GM12892 (cell line): Measurements from ENCODE around the gene C19orf81.

Experiments
- DNase-seq: peaks from one replicate; pipeline ENCODE4 v3.0.0; 2011; ENCODE audit not compliant: insufficient read length
- FAIRE-seq: peaks from 2 replicates; lab custom pipeline; 2011; peaks lifted over from hg19 to GRCh38; lab: Jason Lieb, UNC
- POLR2A ChIP-seq: IDR thresholded peaks from 2 replicates; pipeline ENCODE4 v1.6.1; 2011; ENCODE audit warnings: low read depth, low read length, control low read depth
- POLR2AphosphoS5 ChIP-seq: IDR thresholded peaks from 2 replicates; pipeline ENCODE4 v1.6.1; 2011; ENCODE audit warnings: low read depth, low read length, control low read depth
- TAF1 ChIP-seq: IDR thresholded peaks from 2 replicates; pipeline ENCODE4 v1.6.1; 2011; ENCODE audit warnings: low read depth, mild to moderate bottlenecking, control low read depth, low read length, borderline replicate concordance

The C19orf81 gene

GRCh38 chr19:50667177-50667758, 18.0 kb downstream of the C19orf81 start:
- no peak for FAIRE-seq

GRCh38 chr19:50667759-50668231, 18.6 kb downstream of the C19orf81 start:
- DNase-seq (no peak), FAIRE-seq (no peak)
- TF ChIP-seq TAF1: no peak
- no peak for TF ChIP-seq POLR2A
- TF ChIP-seq POLR2AphosphoS5: no peak

More at GRCh38 chr19:50667177-50667758, 18.0 kb downstream of the C19orf81 start:
- DNase-seq: no peak
- TF ChIP-seq TAF1 (no peak), POLR2A (no peak), POLR2AphosphoS5 (no peak)

GRCh38 chr19:50668416-50668815, 19.2 kb downstream of the C19orf81 start:
- no peak for DNase-seq
- no peak for FAIRE-seq
- TF ChIP-seq POLR2AphosphoS5 (no peak), TAF1 (no peak), POLR2A (no peak)

- DNase-seq (no peak), FAIRE-seq (no peak)
- no peak for TF ChIP-seq TAF1
- no peak for TF ChIP-seq POLR2A
- TF ChIP-seq POLR2AphosphoS5: no peak
These were observed 19.6 kb downstream of the C19orf81 start for GRCh38 chr19:50668879-50669278.

- no peak for DNase-seq
- no peak for TF ChIP-seq TAF1
- no peak for TF ChIP-seq POLR2A
- no peak for TF ChIP-seq POLR2AphosphoS5
- FAIRE-seq: no peak
These were observed 20.3 kb downstream of the C19orf81 start for GRCh38 chr19:50669302-50670101.

- TF ChIP-seq POLR2AphosphoS5 (no peak), TAF1 (no peak), POLR2A (no peak)
- no peak for DNase-seq
- FAIRE-seq: no peak
These were observed 20.8 kb downstream of the C19orf81 start for GRCh38 chr19:50670102-50670380.

GRCh38 chr19:50673118-50673517, 23.9 kb downstream of the C19orf81 start:
- FAIRE-seq (no peak), DNase-seq (no peak)
- no peak for TF ChIP-seq TAF1
- TF ChIP-seq POLR2A: no peak
- no peak for TF ChIP-seq POLR2AphosphoS5

GRCh38 chr19:50676625-50677197, 27.5 kb downstream of the C19orf81 start:
- FAIRE-seq: no peak
- no peak for DNase-seq
- TF ChIP-seq POLR2A (no peak), POLR2AphosphoS5 (no peak), TAF1 (no peak)

- DNase-seq (no peak), FAIRE-seq (no peak)
- no peak for TF ChIP-seq POLR2AphosphoS5
- TF ChIP-seq POLR2A: no peak
- no peak for TF ChIP-seq TAF1
These were observed 28.4 kb downstream of the C19orf81 start for GRCh38 chr19:50677636-50678035.

GRCh38 chr19:50678323-50678722, 29.1 kb downstream of the C19orf81 start:
- no peak for FAIRE-seq
- no peak for DNase-seq
- no peak for TF ChIP-seq TAF1
- no peak for TF ChIP-seq POLR2AphosphoS5
- TF ChIP-seq POLR2A: no peak
